ENCODE data around the gene ZNF609.

Gene ZNF609, protein sequence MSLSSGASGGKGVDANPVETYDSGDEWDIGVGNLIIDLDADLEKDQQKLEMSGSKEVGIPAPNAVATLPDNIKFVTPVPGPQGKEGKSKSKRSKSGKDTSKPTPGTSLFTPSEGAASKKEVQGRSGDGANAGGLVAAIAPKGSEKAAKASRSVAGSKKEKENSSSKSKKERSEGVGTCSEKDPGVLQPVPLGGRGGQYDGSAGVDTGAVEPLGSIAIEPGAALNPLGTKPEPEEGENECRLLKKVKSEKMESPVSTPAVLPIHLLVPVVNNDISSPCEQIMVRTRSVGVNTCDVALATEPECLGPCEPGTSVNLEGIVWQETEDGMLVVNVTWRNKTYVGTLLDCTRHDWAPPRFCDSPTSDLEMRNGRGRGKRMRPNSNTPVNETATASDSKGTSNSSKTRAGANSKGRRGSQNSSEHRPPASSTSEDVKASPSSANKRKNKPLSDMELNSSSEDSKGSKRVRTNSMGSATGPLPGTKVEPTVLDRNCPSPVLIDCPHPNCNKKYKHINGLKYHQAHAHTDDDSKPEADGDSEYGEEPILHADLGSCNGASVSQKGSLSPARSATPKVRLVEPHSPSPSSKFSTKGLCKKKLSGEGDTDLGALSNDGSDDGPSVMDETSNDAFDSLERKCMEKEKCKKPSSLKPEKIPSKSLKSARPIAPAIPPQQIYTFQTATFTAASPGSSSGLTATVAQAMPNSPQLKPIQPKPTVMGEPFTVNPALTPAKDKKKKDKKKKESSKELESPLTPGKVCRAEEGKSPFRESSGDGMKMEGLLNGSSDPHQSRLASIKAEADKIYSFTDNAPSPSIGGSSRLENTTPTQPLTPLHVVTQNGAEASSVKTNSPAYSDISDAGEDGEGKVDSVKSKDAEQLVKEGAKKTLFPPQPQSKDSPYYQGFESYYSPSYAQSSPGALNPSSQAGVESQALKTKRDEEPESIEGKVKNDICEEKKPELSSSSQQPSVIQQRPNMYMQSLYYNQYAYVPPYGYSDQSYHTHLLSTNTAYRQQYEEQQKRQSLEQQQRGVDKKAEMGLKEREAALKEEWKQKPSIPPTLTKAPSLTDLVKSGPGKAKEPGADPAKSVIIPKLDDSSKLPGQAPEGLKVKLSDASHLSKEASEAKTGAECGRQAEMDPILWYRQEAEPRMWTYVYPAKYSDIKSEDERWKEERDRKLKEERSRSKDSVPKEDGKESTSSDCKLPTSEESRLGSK (N-terminal part only)
- total RNA-seq: 181 to 228 (median 186) reads per million in 4 donors

DNA sequence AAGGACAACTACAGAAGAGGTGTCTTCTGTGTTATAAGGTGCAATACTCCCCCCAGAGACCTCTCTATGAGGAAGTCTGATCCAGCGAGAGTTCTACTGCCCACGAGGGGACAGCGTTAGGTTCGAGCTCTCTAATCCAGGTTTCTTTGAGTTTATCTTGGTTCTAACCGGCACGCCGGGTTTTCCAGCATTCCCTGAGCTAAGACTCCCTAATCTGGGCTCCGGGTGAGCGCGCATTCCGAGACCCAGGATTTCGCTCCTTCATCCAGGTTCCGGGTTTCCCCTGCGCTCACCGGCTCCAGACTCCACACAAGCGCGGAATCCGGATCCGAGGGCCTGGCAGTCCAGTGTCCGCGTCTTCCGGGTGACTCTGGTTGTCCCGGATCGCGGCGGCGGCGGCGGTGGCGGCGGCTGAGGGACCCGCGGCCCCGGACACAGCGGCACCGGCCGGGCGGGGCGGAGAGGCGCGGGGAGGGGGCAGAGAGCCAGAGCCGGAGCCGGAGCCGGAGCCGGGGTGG lies at the start of gene ZNF609:
ZNF609 (plus strand) TSS at position 373 of the 518 bp plus-strand sequence. CDS start 38,842 bp downstream, outside the sequence.
- peak; percentile 64 to 85 (median 78) for DNase-seq

DNA sequence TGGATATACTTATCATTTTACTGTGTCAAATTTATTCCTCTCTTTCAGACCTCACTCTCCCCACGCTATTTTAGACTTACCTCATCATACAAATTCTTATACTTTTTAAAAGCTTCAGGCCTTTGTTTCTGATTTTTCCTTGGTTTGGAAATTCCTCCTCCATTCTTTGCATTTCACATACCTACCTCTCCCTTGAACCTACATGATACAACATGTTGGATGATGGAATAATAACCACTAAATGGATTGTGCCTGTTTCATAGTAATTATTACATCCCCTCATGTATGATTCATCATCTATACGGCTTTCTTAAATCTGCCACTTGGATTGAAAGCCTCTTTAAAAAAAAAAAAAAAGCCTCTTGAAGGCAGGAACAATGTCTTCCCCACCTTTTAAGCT lies 48.2 kb upstream of the ZNF609 start:
- DNase-seq: no peak

DNA sequence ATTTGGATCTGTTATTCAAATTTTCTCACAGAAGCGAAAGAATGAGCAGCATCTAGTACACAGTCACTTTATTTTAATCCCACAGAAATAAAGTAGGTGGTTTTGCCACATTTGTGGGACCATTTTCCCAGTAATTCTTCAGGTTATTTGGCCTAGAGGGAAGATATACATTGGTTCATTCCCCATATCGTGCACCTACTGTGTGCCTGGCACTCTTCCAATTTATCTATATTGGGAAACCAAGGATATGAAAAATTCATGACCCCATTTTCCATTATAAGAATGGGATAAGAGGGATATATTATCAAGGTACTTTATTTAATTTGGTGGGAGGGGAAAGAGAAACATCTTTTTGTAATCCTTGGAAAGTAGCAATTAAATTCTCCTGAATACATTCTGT lies 37.7 kb upstream of the ZNF609 start:
- no peak for DNase-seq

DNA sequence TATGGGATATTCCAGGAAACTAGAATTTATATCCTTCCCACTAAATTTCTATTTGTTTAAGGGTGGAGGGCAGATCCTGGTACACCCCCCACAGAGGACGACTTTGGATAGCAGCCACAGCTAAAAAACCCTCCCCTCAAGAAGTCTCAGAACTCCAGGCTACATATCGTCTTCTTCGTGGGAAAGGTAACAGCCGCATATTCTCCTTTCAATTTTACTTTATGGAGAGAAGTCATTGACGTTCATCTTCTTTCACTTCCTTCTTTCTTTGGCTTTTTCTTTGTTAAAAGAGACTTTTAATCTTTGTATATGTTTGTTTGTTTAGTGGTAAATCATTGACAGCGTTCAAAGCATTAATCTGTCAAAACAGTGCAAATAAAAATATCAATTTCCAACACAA lies 36.4 kb upstream of the ZNF609 start:
- no peak for DNase-seq

DNA sequence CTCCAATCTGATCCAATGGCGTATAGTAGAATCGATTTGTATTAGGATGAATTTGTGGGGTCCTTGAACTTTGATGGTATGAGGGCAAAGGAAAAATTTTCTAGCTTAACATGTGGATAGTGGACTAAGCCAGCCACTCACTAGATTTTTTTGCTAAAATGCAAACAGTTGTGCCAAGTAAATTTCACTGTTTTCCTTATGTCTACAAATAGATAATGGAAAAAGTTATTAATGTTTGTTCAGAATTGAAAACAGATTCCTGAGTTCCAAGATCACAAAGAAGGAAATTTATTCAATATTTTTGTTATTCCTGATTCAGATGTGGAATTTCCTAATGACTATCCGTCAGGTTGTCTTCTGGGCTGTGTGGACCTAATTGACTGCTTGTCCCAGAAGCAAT lies 35.2 kb upstream of the ZNF609 start:
- no peak for DNase-seq

DNA sequence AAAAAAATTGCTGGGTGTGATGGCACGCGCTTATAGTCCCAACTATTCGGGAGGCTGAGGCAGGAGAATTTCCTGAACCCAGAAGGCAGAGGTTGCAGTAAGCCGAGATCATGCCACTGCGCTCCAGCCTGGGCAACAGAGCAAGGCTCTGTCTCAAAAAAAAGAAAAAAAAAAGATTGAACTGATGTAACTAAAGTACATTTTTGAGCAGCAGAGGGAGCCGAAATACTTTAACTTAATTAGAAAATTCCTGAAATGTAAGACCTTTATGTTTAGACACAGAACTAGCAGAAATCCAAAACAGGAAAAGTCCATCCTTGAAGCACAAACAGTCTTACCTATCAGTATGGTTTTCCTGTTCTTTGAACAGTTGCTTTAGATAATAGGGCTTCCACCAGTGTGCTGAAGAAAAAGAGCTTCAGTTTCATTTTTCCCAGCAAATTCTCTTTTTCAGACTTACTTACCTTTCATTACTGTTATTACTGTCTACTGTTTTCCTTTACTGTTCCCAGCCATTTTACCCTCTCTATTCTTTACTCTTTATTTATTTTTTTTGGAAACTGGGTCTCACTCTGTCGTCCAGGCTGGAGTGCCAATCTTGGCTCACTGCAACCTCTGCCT lies 33.4 kb upstream of the ZNF609 start:
- DNase-seq: no peak

DNA sequence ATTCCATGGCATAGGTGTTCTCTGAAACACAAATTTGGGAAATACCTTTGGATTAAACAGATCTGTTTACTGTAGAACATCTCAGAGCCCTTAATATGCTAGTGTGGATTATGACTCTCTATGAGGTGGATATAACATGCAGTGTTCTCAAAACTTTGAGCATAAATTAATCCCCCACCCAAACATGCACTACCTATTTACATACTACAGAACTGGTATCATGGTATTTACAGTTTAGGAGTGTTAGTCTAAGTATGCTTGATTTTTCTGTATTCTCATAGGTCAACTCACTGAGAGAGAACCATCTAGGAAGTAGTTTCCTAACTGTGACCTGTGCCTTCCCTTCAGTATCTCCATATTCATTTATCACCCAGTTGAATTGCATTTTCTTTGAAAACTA lies 30.9 kb upstream of the ZNF609 start:
- DNase-seq: no peak

DNA sequence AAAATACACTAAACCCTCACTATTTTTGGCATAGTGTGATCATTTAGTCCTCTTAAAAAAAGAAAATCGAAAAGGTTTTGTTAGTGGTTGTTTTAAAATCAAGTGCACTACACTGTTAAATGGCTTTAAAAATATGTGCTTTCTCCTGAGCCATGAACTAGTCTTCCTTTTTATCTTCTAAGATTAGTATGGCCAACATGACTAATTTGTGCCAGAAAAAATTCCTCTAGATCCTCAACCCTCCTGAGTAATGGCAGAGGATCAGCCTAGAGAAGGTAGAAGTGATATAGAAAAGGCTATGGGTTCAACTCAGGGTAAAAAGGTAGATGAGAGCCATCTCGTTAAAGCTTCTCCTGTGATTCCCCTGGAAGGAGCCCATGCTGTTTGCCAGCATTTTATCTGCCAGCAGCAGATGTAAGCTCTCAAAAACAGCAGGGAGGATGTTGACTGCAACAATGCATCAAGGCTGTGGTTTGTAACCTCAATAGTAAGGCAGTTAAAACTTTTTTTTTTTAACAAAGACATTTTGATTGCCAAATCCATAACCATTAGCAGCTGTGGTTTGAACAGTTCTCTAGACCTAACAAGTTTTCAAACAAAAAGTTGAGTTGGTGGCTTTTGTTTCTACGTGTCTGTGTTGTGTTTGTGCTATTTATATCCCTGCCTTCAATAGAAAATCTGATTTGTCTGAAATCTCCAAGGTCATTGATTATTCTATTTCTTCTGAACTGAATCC lies 30.2 kb upstream of the ZNF609 start:
- peak in 3 of 5 donors; percentile 13 to 84 (median 34) for DNase-seq

DNA sequence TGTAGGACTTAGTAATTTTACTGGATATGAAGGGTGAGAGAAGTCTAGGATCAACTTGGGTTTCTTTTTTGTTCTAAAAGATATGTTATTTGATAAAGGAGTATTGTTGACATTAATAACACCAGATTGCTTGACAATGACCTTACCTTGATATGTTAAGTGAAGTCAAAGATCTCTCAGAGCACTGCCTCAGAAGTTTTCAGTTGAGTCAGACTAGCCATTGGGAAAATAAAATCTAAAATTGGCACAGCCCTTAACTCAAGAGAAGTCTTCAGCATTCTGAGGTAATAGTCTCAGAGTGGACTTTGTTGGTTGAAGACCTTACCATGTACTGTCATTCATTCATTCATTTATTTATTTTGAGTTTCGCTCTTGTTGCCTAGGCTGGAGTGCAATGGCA lies 22.4 kb upstream of the ZNF609 start:
- no peak for DNase-seq

DNA sequence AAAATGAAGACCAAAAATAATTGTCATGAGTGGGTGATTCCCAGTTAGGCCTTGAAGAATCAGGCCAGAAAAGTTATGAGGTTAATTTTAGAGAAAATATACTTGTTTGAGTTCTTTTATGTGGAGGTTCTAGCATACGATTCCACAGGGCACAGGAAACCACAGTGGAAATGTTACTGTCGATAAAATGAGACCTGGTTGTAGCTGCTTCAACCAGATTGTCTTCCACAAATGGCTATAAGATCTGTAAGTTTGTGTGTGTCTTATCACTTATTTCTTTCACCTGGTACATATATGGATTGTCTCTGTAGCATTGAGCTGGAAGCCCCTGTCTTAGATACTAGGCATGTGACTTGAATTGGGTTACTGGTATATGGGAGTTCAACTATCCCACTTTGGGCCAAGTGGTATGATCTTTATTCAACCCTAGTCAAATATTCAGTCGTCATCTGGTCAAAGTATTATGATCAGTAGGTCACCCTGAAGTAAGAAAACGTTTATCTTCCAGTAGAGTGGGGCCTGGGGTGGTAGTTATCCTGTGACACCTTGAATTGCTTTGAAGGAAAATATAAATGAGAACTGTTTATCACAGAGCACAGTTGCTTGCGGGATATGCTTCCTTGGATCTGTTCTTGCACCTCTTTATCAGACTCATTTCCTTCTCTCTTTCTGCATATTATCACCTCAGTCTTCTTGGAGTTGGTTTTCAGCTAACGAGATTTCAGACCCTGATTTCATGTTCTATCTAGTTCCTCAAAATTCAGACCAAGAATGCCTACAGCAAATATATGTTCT lies 21.5 kb upstream of the ZNF609 start:
- DNase-seq: no peak

DNA sequence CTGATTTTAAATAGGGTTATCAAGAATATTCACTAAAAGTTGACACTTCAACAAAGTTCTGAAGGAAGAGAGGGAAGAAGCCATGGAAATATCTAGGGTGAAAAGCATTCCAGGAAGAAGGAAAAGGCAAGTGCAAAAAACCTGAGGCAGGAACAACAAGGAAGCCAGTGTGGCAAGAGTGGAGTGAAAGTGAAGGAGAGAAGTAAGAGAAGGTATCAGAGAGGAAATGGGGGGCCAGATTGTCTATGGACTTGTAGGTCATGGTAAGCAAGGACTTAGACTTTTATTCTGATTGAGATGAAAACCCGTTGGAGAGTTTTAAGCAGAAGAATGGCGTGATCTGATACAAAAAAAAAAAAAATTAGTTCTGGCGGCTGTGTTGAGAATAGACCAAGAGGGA lies 18.5 kb upstream of the ZNF609 start:
- no peak for DNase-seq

DNA sequence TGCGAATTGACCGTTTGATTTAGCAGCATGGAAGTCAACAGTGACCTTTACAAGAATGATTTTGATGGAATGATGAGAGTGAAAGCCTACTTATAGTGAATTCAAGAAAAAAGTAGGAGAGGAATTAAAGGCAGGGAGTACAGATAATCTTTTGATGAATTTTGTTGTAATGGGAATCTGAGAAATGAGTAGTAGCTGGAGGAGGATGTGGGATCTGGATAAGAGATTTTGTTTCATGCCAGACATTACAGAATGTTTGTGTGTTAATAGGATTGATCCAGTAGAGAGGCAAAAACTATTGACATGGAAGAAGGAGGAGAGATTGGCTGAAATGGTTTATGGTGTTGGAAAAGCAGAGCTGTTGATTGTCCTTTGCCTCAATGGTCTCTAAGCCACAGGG lies 17.4 kb upstream of the ZNF609 start:
- no peak for DNase-seq

DNA sequence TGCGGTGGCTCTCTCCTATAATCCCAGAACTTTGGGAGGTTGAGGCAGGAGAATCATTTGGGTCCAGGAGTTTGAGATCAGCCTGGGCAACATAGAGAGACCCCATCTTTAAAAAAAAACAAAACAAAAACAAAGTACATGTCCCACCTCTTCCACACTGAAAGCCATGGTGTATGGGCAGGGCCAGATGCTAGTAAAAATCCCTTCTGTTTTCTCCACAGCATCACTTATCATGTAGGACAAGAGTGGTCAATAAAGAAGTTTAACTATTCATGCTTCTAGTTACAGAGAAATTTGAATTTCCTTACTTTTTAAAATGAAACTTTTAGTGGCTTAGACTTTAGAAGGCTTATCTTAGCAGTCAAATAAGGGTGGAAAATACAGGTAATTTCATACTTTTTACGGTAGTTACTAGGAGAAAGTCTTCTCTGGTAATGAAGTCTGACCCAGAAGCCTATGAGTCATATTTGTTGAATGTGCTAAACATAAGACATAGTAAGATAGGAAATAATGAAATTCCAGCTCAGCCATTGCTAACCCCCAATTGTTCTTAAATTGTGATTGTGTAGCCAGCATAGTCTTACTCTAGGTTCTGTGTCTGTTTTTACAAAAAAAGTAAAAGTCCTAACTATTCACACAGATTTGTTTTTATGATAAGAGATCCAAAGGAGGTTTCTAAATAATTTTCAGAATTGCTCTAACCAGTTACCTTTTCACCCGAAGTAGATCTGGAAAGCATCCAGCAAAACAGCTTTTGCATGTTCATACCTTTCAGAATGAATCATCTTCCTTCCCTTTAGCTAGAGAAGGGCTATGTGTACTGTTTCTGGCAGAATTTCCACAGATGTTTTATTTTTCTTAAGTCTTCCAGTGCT lies 16.4 kb upstream of the ZNF609 start:
- DNase-seq: peak in 1 of 5 donors; percentile 65

DNA sequence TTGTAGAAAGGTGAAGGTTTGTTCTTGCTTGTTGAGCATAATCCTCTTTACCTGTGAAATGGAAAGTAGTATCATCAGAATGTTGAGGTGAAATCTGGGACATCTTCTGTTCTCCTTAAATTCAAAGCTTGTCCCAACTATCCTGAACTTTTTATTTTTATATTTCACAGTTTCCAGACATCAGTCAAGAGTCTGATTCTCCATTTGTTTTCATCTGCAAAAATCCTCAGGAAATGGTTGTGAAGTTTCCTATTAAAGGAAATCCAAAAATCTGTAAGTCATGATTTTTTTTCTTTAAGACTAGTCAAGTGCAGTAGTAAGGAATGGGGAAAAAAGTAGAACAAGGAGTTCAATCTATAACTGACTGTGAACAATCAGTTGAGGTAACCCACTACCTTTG lies 15.5 kb upstream of the ZNF609 start:
- no peak for DNase-seq

DNA sequence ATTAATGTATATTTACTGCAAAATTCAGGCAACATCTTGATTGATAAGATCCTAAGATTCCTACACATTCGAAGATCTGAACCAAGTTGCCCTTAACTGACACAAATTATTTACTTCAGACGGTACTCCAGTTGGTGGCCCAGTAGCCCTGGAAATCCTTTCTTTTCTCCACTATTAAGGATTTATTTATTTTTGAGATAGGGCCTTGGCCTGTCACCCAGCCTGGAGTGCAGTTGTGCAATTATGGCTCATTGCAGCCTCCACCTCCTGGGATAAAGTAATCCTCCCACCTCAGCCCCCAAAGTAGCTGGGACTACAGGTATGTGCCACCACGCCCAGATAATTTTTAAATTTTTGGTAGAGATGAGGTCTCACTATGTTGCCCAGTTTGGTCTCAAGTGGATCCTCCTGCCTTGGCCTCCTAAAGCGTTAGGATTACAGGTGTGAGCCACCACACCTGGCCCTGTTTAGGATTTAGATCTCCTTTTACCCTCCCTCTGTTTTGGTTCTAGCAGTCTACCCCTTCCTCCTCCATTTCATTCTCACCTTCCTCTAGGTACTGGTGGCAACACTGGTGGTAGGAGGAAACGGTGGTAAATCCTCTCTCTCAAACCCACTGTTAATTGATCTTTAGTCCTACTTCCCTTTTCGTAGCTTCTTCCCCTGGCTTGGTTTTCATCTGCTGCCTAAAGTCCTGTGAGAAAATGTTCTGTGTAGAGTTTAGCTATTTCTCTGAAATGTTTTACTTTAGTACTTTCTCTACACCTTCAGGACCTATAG lies 12.7 kb upstream of the ZNF609 start:
- no peak for DNase-seq

DNA sequence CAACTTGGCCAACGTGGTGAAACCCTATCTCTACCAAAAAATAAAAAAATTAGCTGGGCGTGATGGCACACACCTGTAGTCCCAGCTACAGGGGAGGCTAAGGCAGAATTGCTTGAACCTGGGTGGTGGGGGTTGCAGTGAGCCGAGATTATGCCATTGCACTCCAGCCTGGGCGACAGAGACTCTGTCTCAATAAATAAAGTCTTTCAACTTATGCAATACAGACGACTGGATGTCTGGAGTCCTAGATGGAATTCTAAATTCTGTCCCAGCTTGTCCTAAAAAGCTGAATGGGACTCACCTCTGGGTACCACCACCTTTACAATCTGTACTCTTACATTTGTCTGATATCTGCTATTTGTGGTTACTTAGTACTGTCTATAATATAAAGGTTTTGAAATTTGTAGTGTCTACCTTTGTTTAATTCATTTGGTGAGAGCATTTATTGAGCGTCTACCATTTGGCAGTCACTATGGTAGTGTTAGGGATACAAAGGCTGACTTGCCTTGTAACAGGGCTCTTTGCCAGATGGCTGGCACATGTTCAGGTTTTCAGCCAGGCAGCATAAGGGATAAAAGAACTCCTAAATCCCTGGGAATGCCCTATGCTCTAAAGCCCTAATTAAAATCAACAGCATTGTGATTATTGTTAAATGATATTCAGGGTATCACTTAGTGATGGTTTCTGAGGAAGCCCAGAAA lies 7.2 kb upstream of the ZNF609 start:
- no peak for DNase-seq

DNA sequence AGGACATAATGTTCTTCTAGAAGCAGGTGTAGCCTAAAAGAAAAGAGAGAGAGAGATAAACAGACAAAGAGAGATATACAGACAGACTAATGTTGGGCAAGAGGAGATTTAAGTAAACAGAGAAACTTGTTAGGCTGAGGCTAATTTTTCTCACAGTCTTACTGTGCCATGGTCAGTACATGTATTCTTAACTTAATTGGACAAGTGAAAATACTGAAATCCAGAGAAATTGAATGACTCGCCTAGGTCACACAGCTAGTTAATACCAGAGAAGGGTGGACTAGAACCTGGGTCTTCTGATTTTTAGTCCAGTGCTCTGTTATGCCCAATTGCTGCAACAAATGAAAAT lies 6.7 kb upstream of the ZNF609 start:
- no peak for DNase-seq

DNA sequence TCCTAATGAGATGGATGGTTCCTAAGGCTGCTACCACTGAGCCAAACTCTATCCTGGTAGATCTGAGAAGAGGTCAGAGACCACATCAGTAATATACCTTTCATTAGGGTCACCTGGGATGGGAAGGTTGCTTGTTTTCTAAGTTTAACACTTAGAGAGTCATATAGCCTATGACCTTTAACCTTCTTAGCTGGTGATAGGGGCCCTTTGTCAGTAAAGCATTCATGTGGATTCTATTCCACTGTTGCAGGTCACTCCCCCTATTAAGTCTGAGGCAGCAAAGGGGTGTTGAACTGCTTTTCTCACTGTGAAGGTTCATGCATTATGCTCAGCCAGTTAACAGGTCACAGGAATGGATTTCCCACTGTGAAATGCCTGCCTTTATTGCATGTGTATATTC lies 6.1 kb upstream of the ZNF609 start:
- no peak for DNase-seq
